Activated CD8-positive, alpha-beta memory T cell treated with anti-CD3 and anti-CD28 coated beads, Interleukin-2, amount 10 ng/mL, durations not matched to agents 7 days and 5 days (primary cell): Measurements from ENCODE around the gene TRAK1. TPM values are rescaled to one million over a fixed set of nuclear protein-coding genes. Genes with fewer than 3 reads are reported as not detected.

Experiments
- total RNA-seq, 2 experiments: library from RNA; stranded (reverse); gene quantifications; one replicate each; pipeline ENCODE4 v1.2.3, GENCODE V29; 2021

TRAK1 gene
- total RNA-seq, 2 experiments from 2014 or later, result 27.3 to 31.1 TPM

Other genes starting within 250 kb of the TRAK1 start
- 10 to 100 TPM in 1 of 2 experiments, 1 to 10 TPM in 1; 9.5 to 13.3 TPM for gene ULK4, start 129.3 kb upstream of the TRAK1 start, total RNA-seq
- gene CCK, start 174.8 kb downstream of the TRAK1 start, total RNA-seq, result not detected